Naive B cell (primary cell): ENCODE measurements around the gene FAM180B. TPM values are rescaled to one million over a fixed set of nuclear protein-coding genes. Genes with fewer than 3 reads are reported as not detected.
"Not testable (repeated sequence)": the region's sequence is repeated elsewhere in the genome, so short reads cannot be mapped to it uniquely, and the experiment has no call there.

ENCODE experiments used
- ATAC-seq, 2 donors: fragments of 150-1000 bp; cut with Tn5 transposase; 2 replicates each; pipeline ENCODE4 v1.10.0; 2021; ENCODE audit warnings: low read depth in 2 of 2, mild to moderate bottlenecking in 2 of 2, moderate library complexity in 2 of 2
- DNase-seq: peaks from one replicate; pipeline ENCODE4 v3.0.0; 2022
- H3K27ac Mint-ChIP-seq, 6 donors: one replicate each; pipeline ENCODE4 v1.8.0; 2020 to 2022; ENCODE audit warnings: mild to moderate bottlenecking in 6 of 6, mixed read lengths in 6 of 6, moderate library complexity in 5 of 6, inconsistent platforms in 2 of 6
- H3K27me3 Mint-ChIP-seq, 3 donors: one replicate each; pipeline ENCODE4 v1.8.0; 2021 to 2022; ENCODE audit warnings: mixed read lengths in 3 of 3, mild to moderate bottlenecking in 1 of 3
- H3K36me3 Mint-ChIP-seq, 2 donors: one replicate each; pipeline ENCODE4 v1.8.0; 2020 to 2022; ENCODE audit warnings: mixed read lengths in 2 of 2, inconsistent platforms in 1 of 2, mild to moderate bottlenecking in 1 of 2
- H3K4me1 Mint-ChIP-seq, 3 donors: one replicate each; pipeline ENCODE4 v1.8.0; 2020 to 2022; ENCODE audit warnings: mixed read lengths in 3 of 3, inconsistent platforms in 1 of 3, mild to moderate bottlenecking in 1 of 3, moderate library complexity in 1 of 3
- H3K4me3 Mint-ChIP-seq, 8 donors: one replicate each; pipeline ENCODE4 v1.8.0; 2020 to 2022; ENCODE audit warnings: mild to moderate bottlenecking in 8 of 8, mixed read lengths in 8 of 8, moderate library complexity in 8 of 8, inconsistent platforms in 2 of 8
- H3K9me3 Mint-ChIP-seq, 7 donors: one replicate each; pipeline ENCODE4 v1.8.0; 2020 to 2022; ENCODE audit warnings: mixed read lengths in 7 of 7, mild to moderate bottlenecking in 5 of 7, inconsistent platforms in 2 of 7, moderate library complexity in 1 of 7
- polyA plus RNA-seq, 6 donors: library from polyadenylated mRNA; unstranded; fragments of 300-500 nt; fragmentation: Illumina TruSeq; gene quantifications; one replicate each; pipeline ENCODE4 v1.2.3, GENCODE V29; 2021; ENCODE audit warnings: low read depth in 6 of 6

The FAM180B gene
- polyA plus RNA-seq, 6 donors from 2014 or later: not detected

GRCh38 chr11:47553406-47553743, 33.1 kb upstream of the FAM180B start:
- Mint-ChIP-seq H3K27me3 (no peaks in the 10 kb centered on the region), H3K4me3 (peak overlapping the region; percentile 86 to 99 (median 94)), H3K4me1 (peaks cover 29 to 44% (median 39%) of the 10 kb centered on the region in 3 donors), H3K27ac (peak overlapping the region; percentile 73 to 97 (median 89)), H3K9me3 (no peaks in the 10 kb centered on the region), H3K36me3 (peaks cover 0 to 4% of the 10 kb centered on the region in 2 donors)
- no peak for DNase-seq
- ATAC-seq: peak; percentile 14 to 15

GRCh38 chr11:47557004-47557403, 29.5 kb upstream of the FAM180B start:
- not testable (repeated sequence) for H3K36me3 Mint-ChIP-seq, ATAC-seq, H3K27me3 Mint-ChIP-seq, DNase-seq, H3K27ac Mint-ChIP-seq, H3K9me3 Mint-ChIP-seq, H3K4me3 Mint-ChIP-seq
- peaks cover 9 to 12% (median 9%) of the 10 kb centered on the region in 3 donors for H3K4me1 Mint-ChIP-seq

- DNase-seq (no peak), ATAC-seq (no peak)
- no peaks in the 10 kb centered on the region for H3K9me3 Mint-ChIP-seq
- no peaks in the 10 kb centered on the region for H3K36me3 Mint-ChIP-seq
- no peak overlapping the region for H3K4me3 Mint-ChIP-seq
- no peaks in the 10 kb centered on the region for H3K27me3 Mint-ChIP-seq
- no peak overlapping the region for H3K27ac Mint-ChIP-seq
- H3K4me1 Mint-ChIP-seq: no peaks in the 10 kb centered on the region
Observed at GRCh38 chr11:47558695-47559094, 27.8 kb upstream of the FAM180B start.

- no peak for ATAC-seq
- peak overlapping the region in 1 of 8 donors; percentile 26 for H3K4me3 Mint-ChIP-seq
- no peaks in the 10 kb centered on the region for H3K36me3 Mint-ChIP-seq
- no peak for DNase-seq
- no peak overlapping the region for H3K27ac Mint-ChIP-seq
- H3K9me3 Mint-ChIP-seq: no peaks in the 10 kb centered on the region
- H3K4me1 Mint-ChIP-seq: peaks cover 5 to 9% (median 6%) of the 10 kb centered on the region in 3 donors
- no peaks in the 10 kb centered on the region for H3K27me3 Mint-ChIP-seq
Observed at GRCh38 chr11:47560426-47560825, 26.1 kb upstream of the FAM180B start.

- H3K36me3 Mint-ChIP-seq, H3K9me3 Mint-ChIP-seq, H3K27me3 Mint-ChIP-seq, ATAC-seq, DNase-seq: not testable (repeated sequence)
- H3K4me3 Mint-ChIP-seq: peak overlapping the region in 1 of 8 donors; percentile 27
- peaks cover 9 to 18% (median 12%) of the 10 kb centered on the region in 3 donors for H3K4me1 Mint-ChIP-seq
- peak overlapping the region in 1 of 6 donors; percentile 37 for H3K27ac Mint-ChIP-seq
Observed at GRCh38 chr11:47562393-47562792, 24.1 kb upstream of the FAM180B start.

- Mint-ChIP-seq H3K27ac (peak overlapping the region in 3 of 6 donors; percentile 47 to 76 (median 50)), H3K4me1 (peaks cover 9 to 18% (median 12%) of the 10 kb centered on the region in 3 donors), H3K4me3 (peak overlapping the region; percentile 40 to 82 (median 62))
- not testable (repeated sequence) for H3K36me3 Mint-ChIP-seq, H3K27me3 Mint-ChIP-seq, ATAC-seq, H3K9me3 Mint-ChIP-seq, DNase-seq
Observed at GRCh38 chr11:47564366-47564765, 22.1 kb upstream of the FAM180B start.

GRCh38 chr11:47564933-47565339, 21.5 kb upstream of the FAM180B start:
- peaks cover 9 to 18% (median 12%) of the 10 kb centered on the region in 3 donors for H3K4me1 Mint-ChIP-seq
- H3K4me3 Mint-ChIP-seq: peak overlapping the region; percentile 79 to 94 (median 82)
- H3K9me3 Mint-ChIP-seq: no peaks in the 10 kb centered on the region
- DNase-seq: no peak
- peak overlapping the region in 5 of 6 donors; percentile 47 to 91 (median 75) for H3K27ac Mint-ChIP-seq
- no peak for ATAC-seq
- H3K27me3 Mint-ChIP-seq: no peaks in the 10 kb centered on the region
- no peaks in the 10 kb centered on the region for H3K36me3 Mint-ChIP-seq

GRCh38 chr11:47565340-47566148, 20.9 kb upstream of the FAM180B start, which contains the start of gene PTPMT1:
Gene PTPMT1 (plus strand): TSS chr11:47565599. CDS start chr11:47565623, 24 bp downstream.
- peaks cover 9 to 18% (median 12%) of the 10 kb centered on the region in 3 donors for H3K4me1 Mint-ChIP-seq

GRCh38 chr11:47566149-47566698, 20.3 kb upstream of the FAM180B start:
- ATAC-seq: no peak
- Mint-ChIP-seq H3K4me3 (peak overlapping the region; percentile 81 to 93 (median 84)), H3K4me1 (peaks cover 9 to 18% (median 14%) of the 10 kb centered on the region in 3 donors), H3K27me3 (no peaks in the 10 kb centered on the region), H3K27ac (peak overlapping the region in 4 of 6 donors; percentile 56 to 78 (median 66)), H3K36me3 (no peaks in the 10 kb centered on the region), H3K9me3 (no peaks in the 10 kb centered on the region)
- DNase-seq: no peak

More at GRCh38 chr11:47565340-47566148, 20.9 kb upstream of the FAM180B start, which contains the start of gene PTPMT1:
- no peaks in the 10 kb centered on the region for H3K27me3 Mint-ChIP-seq
- peak; percentile 92 to 93 for ATAC-seq
- peak within 1 kb of the TSS; percentile 72 to 91 (median 79) for H3K27ac Mint-ChIP-seq
- peak; percentile 57 for DNase-seq
- peak within 1 kb of the TSS; percentile 81 to 94 (median 84) for H3K4me3 Mint-ChIP-seq
- H3K36me3 Mint-ChIP-seq: no peaks in the 10 kb centered on the region
- no peaks in the 10 kb centered on the region for H3K9me3 Mint-ChIP-seq

GRCh38 chr11:47569646-47570045, 16.8 kb upstream of the FAM180B start:
- no peak for DNase-seq
- H3K4me1 Mint-ChIP-seq: peaks cover 14 to 31% (median 25%) of the 10 kb centered on the region in 3 donors
- peaks cover 0 to 6% of the 10 kb centered on the region in 2 donors for H3K36me3 Mint-ChIP-seq
- H3K27me3 Mint-ChIP-seq: no peaks in the 10 kb centered on the region
- H3K27ac Mint-ChIP-seq: peak overlapping the region in 1 of 6 donors; percentile 47
- no peaks in the 10 kb centered on the region for H3K9me3 Mint-ChIP-seq
- no peak overlapping the region for H3K4me3 Mint-ChIP-seq
- no peak for ATAC-seq

- Mint-ChIP-seq H3K27me3 (no peaks in the 10 kb centered on the region), H3K4me3 (peak overlapping the region in 1 of 8 donors; percentile 15), H3K4me1 (peaks cover 9 to 27% (median 22%) of the 10 kb centered on the region in 3 donors), H3K9me3 (no peaks in the 10 kb centered on the region), H3K36me3 (peaks cover 0 to 6% of the 10 kb centered on the region in 2 donors), H3K27ac (peak overlapping the region in 1 of 6 donors; percentile 12)
- DNase-seq: no peak
- no peak for ATAC-seq
Observed at GRCh38 chr11:47570651-47571356, 15.7 kb upstream of the FAM180B start.

GRCh38 chr11:47571357-47571729, 15.1 kb upstream of the FAM180B start:
- H3K9me3 Mint-ChIP-seq: no peaks in the 10 kb centered on the region
- ATAC-seq: no peak
- H3K4me1 Mint-ChIP-seq: peaks cover 9 to 27% (median 21%) of the 10 kb centered on the region in 3 donors
- H3K27me3 Mint-ChIP-seq: no peaks in the 10 kb centered on the region
- H3K27ac Mint-ChIP-seq: peak overlapping the region in 4 of 6 donors; percentile 12 to 59 (median 41)
- H3K36me3 Mint-ChIP-seq: peaks cover 0 to 6% of the 10 kb centered on the region in 2 donors
- H3K4me3 Mint-ChIP-seq: peak overlapping the region in 1 of 8 donors; percentile 15
- DNase-seq: no peak

GRCh38 chr11:47571895-47572294, 14.6 kb upstream of the FAM180B start:
- Mint-ChIP-seq H3K4me1 (peaks cover 5 to 21% (median 20%) of the 10 kb centered on the region in 3 donors), H3K27me3 (no peaks in the 10 kb centered on the region), H3K36me3 (peaks cover 0 to 6% of the 10 kb centered on the region in 2 donors), H3K27ac (peak overlapping the region in 3 of 6 donors; percentile 7 to 39 (median 17)), H3K9me3 (no peaks in the 10 kb centered on the region), H3K4me3 (peak overlapping the region in 1 of 8 donors; percentile 15)
- no peak for DNase-seq
- ATAC-seq: no peak
